ENCODE results near the gene PDZRN3. TPM values are rescaled to one million over a fixed set of nuclear protein-coding genes. Genes with fewer than 3 reads are reported as not detected.

PDZRN3 gene
- total and polyA plus RNA-seq, 2 donors (not counting 3 experiments of a cell fraction or from before 2014, with no cell fraction given): not detected

DNA sequence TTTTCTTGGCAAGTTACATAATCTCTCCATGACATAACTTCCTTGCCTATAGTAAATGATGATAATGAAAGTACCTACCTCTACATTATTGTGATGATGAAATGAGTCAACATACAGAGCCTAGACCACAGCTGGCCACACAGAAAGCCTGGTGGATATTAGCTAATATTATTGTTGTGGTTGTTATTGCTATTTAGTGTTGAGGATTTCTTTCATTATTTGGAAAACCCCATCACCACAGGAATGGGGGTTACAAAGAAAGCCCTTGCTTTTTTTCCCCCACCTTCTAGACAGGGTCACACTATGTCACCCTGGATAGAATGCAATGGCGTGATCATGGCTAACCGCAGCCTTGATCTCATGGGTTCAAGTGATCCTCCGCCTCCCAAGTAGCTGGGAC is 125.0 kb downstream of the PDZRN3 start:
- DNase-seq (ENCODE audit: low read depth, low spot score): no peak
- intact Hi-C loops (cut with micrococcal nuclease): no loop called here
- Histone ChIP-seq H3K4me1 (ENCODE audit: control insufficient read depth, extremely low read depth, insufficient read depth, low read length) (no peaks in the 10 kb centered on the region), H2AFZ (ENCODE audit: low read depth, low read length) (no peak overlapping the region), H3K9ac (replicated peaks; ENCODE audit: extremely low read depth, insufficient read depth, low read length) (no peak overlapping the region), H4K20me1 (replicated peaks; ENCODE audit: control insufficient read depth, extremely low read depth, insufficient read depth, low read length) (no peaks in the 10 kb centered on the region), H3K4me2 (ENCODE audit: insufficient read depth, low read length) (no peak overlapping the region), H3K27ac (ENCODE audit: insufficient read depth, low read depth, low read length) (no peak overlapping the region), H3K4me3 (replicated peaks in 1 of 3; ENCODE audit: insufficient read depth in 1 of 3, low read depth in 1 of 3, low read length in 3 of 3) (no peak overlapping the region), H3K9me3 (replicated peaks; ENCODE audit: control insufficient read depth, insufficient read depth, low read length) (no peaks in the 10 kb centered on the region), H3K36me3 (ENCODE audit: control insufficient read depth in 2 of 2, extremely low read depth in 1 of 2, insufficient read depth in 2 of 2, low read length in 2 of 2) (no peaks in the 10 kb centered on the region), H3K79me2 (ENCODE audit: control insufficient read depth, insufficient read depth, low read length) (no peaks in the 10 kb centered on the region), H3K27me3 (ENCODE audit: control insufficient read depth in 2 of 2, insufficient read depth in 2 of 2, low read length in 2 of 2) (no peaks in the 10 kb centered on the region), H3K9me1 (replicated peaks; ENCODE audit: control insufficient read depth, extremely low read depth, insufficient read depth, low read length) (no peaks in the 10 kb centered on the region)
- TF ChIP-seq EZH2 (IDR thresholded peaks at IDR 0.05; ENCODE audit: borderline replicate concordance, low read depth, low read length, severe bottlenecking) (no peak), POLR2A (IDR thresholded peaks at IDR 0.05; ENCODE audit: low read depth, low read length) (no peak), JUN (IDR thresholded peaks at IDR 0.05; ENCODE audit: borderline replicate concordance, insufficient read depth, insufficient read length, low read depth) (no peak), GATA2 (IDR thresholded peaks at IDR 0.05; ENCODE audit: insufficient read depth, insufficient read length, low read depth, low read length) (no peak), POLR2AphosphoS5 (IDR thresholded peaks at IDR 0.05; ENCODE audit: insufficient read depth, low read depth, low read length) (no peak), MYC (IDR thresholded peaks at IDR 0.05; ENCODE audit: low read depth, low read length) (no peak), FOS (IDR thresholded peaks at IDR 0.05; ENCODE audit: borderline replicate concordance, insufficient read depth, low read length) (no peak)
- TF ChIP-seq, protein P1, sequence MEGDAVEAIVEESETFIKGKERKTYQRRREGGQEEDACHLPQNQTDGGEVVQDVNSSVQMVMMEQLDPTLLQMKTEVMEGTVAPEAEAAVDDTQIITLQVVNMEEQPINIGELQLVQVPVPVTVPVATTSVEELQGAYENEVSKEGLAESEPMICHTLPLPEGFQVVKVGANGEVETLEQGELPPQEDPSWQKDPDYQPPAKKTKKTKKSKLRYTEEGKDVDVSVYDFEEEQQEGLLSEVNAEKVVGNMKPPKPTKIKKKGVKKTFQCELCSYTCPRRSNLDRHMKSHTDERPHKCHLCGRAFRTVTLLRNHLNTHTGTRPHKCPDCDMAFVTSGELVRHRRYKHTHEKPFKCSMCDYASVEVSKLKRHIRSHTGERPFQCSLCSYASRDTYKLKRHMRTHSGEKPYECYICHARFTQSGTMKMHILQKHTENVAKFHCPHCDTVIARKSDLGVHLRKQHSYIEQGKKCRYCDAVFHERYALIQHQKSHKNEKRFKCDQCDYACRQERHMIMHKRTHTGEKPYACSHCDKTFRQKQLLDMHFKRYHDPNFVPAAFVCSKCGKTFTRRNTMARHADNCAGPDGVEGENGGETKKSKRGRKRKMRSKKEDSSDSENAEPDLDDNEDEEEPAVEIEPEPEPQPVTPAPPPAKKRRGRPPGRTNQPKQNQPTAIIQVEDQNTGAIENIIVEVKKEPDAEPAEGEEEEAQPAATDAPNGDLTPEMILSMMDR (IDR thresholded peaks at IDR 0.05; ENCODE audit: extremely low read depth in 1 of 2, insufficient read depth in 1 of 2, low read depth in 1 of 2, low read length in 2 of 2): no peak
- TF ChIP-seq, protein P2, sequence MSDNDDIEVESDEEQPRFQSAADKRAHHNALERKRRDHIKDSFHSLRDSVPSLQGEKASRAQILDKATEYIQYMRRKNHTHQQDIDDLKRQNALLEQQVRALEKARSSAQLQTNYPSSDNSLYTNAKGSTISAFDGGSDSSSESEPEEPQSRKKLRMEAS (IDR thresholded peaks at IDR 0.05; ENCODE audit: insufficient read depth, insufficient read length): no peak
- BruUV-seq (replicated peaks): no TSS peak
- dilution Hi-C loops (cut with MboI; ENCODE audit: extremely low pct_ligation_motif_present, low sequenced_read_pairs): no loop called here
- FAIRE-seq: no peak
- CTCF ChIA-PET: interaction anchor here (3.9 kb wide), 1 partner anchor 398 kb away, joined by 43 read pairs; no protein-coding TSS in a partner anchor
- POLR2A ChIA-PET: no interaction called here
